IMR-90 (cell line): ENCODE data around the gene ADCK1. TPM values are rescaled to one million over a fixed set of nuclear protein-coding genes. Genes with fewer than 3 reads are reported as not detected.

Source experiments
- ATAC-seq: fragments of 200-7000 bp; cut with Tn5 transposase; 2 replicates; pipeline ENCODE4 v1.9.1; 2020; ENCODE audit warnings: low read depth, mild to moderate bottlenecking, moderate library complexity
- BruUV-seq: library from RNA; stranded (reverse); fragments of 400-500 nt; replicated peaks from 2 replicates; lab custom pipeline; 2021; lab: Mats Ljungman, UMichigan
- CTCF ChIA-PET: fragments of 300-600 bp; formaldehyde crosslinking; extraction: SDS; loops from one replicate; lab custom pipeline; 2021; ENCODE audit warnings: antibody characterized with exemption; lab: Yijun Ruan, JAX
- POLR2A ChIA-PET: fragments of 300-600 bp; sonication (Branson Sonifier 250); formaldehyde crosslinking; loops from one replicate; lab custom pipeline; 2022; ENCODE audit warnings: antibody characterized with exemption; ENCODE audit not compliant: unreplicated experiment; lab: Charles Lee
- DNase-seq: peaks from one replicate; pipeline ENCODE4 v3.0.0; 2013
- H2AFZ ChIP-seq: replicated peaks from 2 replicates; pipeline ENCODE3; 2013; ENCODE audit warnings: low read length, mild to moderate bottlenecking; ENCODE audit not compliant: poor library complexity
- H2AK5ac ChIP-seq: 2 replicates; pipeline ENCODE4 v1.6.1; 2013; ENCODE audit warnings: low read depth, low read length, inconsistent platforms
- H2AK9ac ChIP-seq: replicated peaks from 2 replicates; pipeline ENCODE3; 2013; ENCODE audit warnings: mild to moderate bottlenecking, low read depth, low read length, moderate library complexity; ENCODE audit not compliant: poor library complexity
- H2BK120ac ChIP-seq: 2 replicates; pipeline ENCODE4 v1.6.1; 2013; ENCODE audit warnings: low read depth, low read length, inconsistent platforms
- H2BK15ac ChIP-seq: 3 replicates; pipeline ENCODE4 v1.6.1; 2013; ENCODE audit warnings: low read depth, low read length, inconsistent platforms
- H2BK20ac ChIP-seq: 2 replicates; pipeline ENCODE4 v1.6.1; 2013; ENCODE audit warnings: low read depth, mild to moderate bottlenecking, inconsistent platforms, low read length, moderate library complexity
- H2BK5ac ChIP-seq: 2 replicates; pipeline ENCODE4 v1.6.1; 2013; ENCODE audit warnings: mild to moderate bottlenecking, low read depth, low read length, inconsistent platforms; ENCODE audit not compliant: poor library complexity, severe bottlenecking
- H3K14ac ChIP-seq: replicated peaks from 2 replicates; pipeline ENCODE4 v1.6.1; 2013; ENCODE audit warnings: low read depth, low read length, inconsistent platforms
- H3K18ac ChIP-seq: 2 replicates; pipeline ENCODE4 v1.6.1; 2013; ENCODE audit warnings: low read depth, low read length, control low read depth
- H3K23ac ChIP-seq: 2 replicates; pipeline ENCODE4 v1.6.1; 2013; ENCODE audit warnings: low read depth, low read length, inconsistent platforms
- H3K27ac ChIP-seq: 2 replicates; pipeline ENCODE4 v1.5.1; 2013; ENCODE audit warnings: mild to moderate bottlenecking, control low read depth, low read length; ENCODE audit not compliant: insufficient read depth
- H3K27me3 ChIP-seq: 2 replicates; pipeline ENCODE4 v1.6.1; 2013; ENCODE audit warnings: low read length; ENCODE audit not compliant: control insufficient read depth, insufficient read depth
- H3K36me3 ChIP-seq: 2 replicates; pipeline ENCODE4 v1.6.1; 2013; ENCODE audit warnings: low read length, mixed read lengths; ENCODE audit not compliant: control insufficient read depth, insufficient read depth
- H3K4ac ChIP-seq: 2 replicates; pipeline ENCODE4 v1.6.1; 2013; ENCODE audit warnings: low read depth, low read length, inconsistent platforms
- H3K4me1 ChIP-seq: 2 replicates; pipeline ENCODE4 v1.6.1; 2013; ENCODE audit warnings: low read length, mixed read lengths; ENCODE audit not compliant: control insufficient read depth, insufficient read depth
- H3K4me2 ChIP-seq: 2 replicates; pipeline ENCODE4 v1.6.1; 2013; ENCODE audit warnings: low read depth, mild to moderate bottlenecking, control low read depth, low read length, moderate library complexity
- H3K4me3 ChIP-seq: 2 replicates; pipeline ENCODE4 v1.5.1; 2013; ENCODE audit warnings: low read depth, mild to moderate bottlenecking, control low read depth, low read length, moderate library complexity; ENCODE audit not compliant: insufficient read depth
- H3K56ac ChIP-seq: 2 replicates; pipeline ENCODE4 v1.6.1; 2013; ENCODE audit warnings: low read length, inconsistent platforms; ENCODE audit not compliant: insufficient read depth; ENCODE audit errors: extremely low read depth
- H3K79me1 ChIP-seq, 2 experiments: 2 replicates each; pipeline ENCODE4 v1.6.1; 2013; ENCODE audit warnings: low read length in 2 of 2, inconsistent platforms in 1 of 2, low read depth in 1 of 2
- H3K9ac ChIP-seq: 2 replicates; pipeline ENCODE4 v1.6.1; 2013; ENCODE audit warnings: low read depth, low read length, control low read depth
- H3K9me1 ChIP-seq: 2 replicates; pipeline ENCODE4 v1.6.1; 2013; ENCODE audit warnings: low read length, inconsistent platforms; ENCODE audit not compliant: insufficient read depth
- H3K9me3 ChIP-seq: 2 replicates; pipeline ENCODE4 v1.6.1; 2013; ENCODE audit warnings: low read length; ENCODE audit not compliant: control insufficient read depth, insufficient read depth
- H4K20me1 ChIP-seq: 2 replicates; pipeline ENCODE4 v1.6.1; 2013; ENCODE audit warnings: low read length, inconsistent platforms; ENCODE audit not compliant: insufficient read depth
- H4K5ac ChIP-seq: 2 replicates; pipeline ENCODE4 v1.6.1; 2013; ENCODE audit warnings: mild to moderate bottlenecking, low read depth, low read length, control low read depth
- H4K8ac ChIP-seq, 2 experiments: 2 replicates each; pipeline ENCODE4 v1.6.1; 2013; ENCODE audit warnings: low read depth in 2 of 2, low read length in 2 of 2, control low read depth in 1 of 2, inconsistent platforms in 1 of 2
- H4K91ac ChIP-seq: 2 replicates; pipeline ENCODE4 v1.6.1; 2013; ENCODE audit warnings: low read depth, low read length, inconsistent platforms; ENCODE audit not compliant: insufficient read depth
- CEBPB ChIP-seq: IDR thresholded peaks from 2 replicates; pipeline ENCODE4 v1.6.1; 2012; ENCODE audit warnings: low read depth, low read length, improper control_type of control experiment
- MAZ ChIP-seq: IDR thresholded peaks from 2 replicates; pipeline ENCODE4 v1.6.1; 2012; ENCODE audit warnings: low read depth, mild to moderate bottlenecking, low read length, improper control_type of control experiment, moderate library complexity, borderline replicate concordance
- POLR2A ChIP-seq: IDR thresholded peaks from 2 replicates; pipeline ENCODE4 v1.6.1; 2012; ENCODE audit warnings: mild to moderate bottlenecking, low read depth, low read length
- SMC3 ChIP-seq: fragments of 150-350 bp; IDR thresholded peaks from 2 replicates; pipeline ENCODE4 v1.6.1; 2016; ENCODE audit warnings: low read depth, mild to moderate bottlenecking, antibody characterized with exemption, low read length, moderate library complexity
- WGBS, 2 experiments: methylation state at CpG; one replicate each; pipeline versions ENCODE4 v1.1.5 to v1.1.7; 2013; ENCODE audit warnings: missing lambda C conversion rate in 2 of 2; ENCODE audit not compliant: insufficient read length in 1 of 2; ENCODE audit errors: extremely low coverage in 2 of 2; 5-methylcytosine and 5-hydroxymethylcytosine counted together
- dilution Hi-C: fragments of 300-500 bp; cut with HindIII; formaldehyde crosslinking; loops from one replicate; pipeline ENCODE4 v1.14.3; 2018; ENCODE audit warnings: low sequenced_read_pairs; ENCODE audit not compliant: unreplicated experiment
- in situ Hi-C: fragments of 300-500 bp; cut with MboI; formaldehyde crosslinking; loops from 3 replicates; pipeline ENCODE4 v1.14.3; 2019; ENCODE audit warnings: low sequenced_read_pairs, inconsistent platforms, mixed read lengths
- intact Hi-C: fragments of 100-400 bp; cut with micrococcal nuclease; formaldehyde crosslinking; loops from 2 replicates; pipeline ENCODE4 v1.10.0; 2022
- polyA plus RNA-seq, 3 experiments: library from polyadenylated mRNA; depleted of rRNA; stranded (reverse); fragments of >200 nt; gene quantifications; 2 replicates each; pipeline ENCODE4 v1.2.3, GENCODE V29; 2012; ENCODE audit warnings: low replicate concordance in 1 of 3
- total RNA-seq: library from RNA; depleted of rRNA; stranded (reverse); fragments of >200 nt; gene quantifications from 2 replicates; pipeline ENCODE4 v1.2.3, GENCODE V29; 2012
- TF ChIP-seq, protein P1 (sequence below): conservative IDR thresholded peaks from 2 replicates; pipeline ENCODE4 v1.5.1; 2012; ENCODE audit warnings: mild to moderate bottlenecking, low read depth, low read length, improper control_type of control experiment
- TF ChIP-seq, protein P2 (sequence below): fragments of 150-350 bp; IDR thresholded peaks from 2 replicates; pipeline ENCODE4 v1.6.1; 2016; ENCODE audit warnings: low read depth, mild to moderate bottlenecking, low read length, moderate library complexity, borderline replicate concordance

Gene ADCK1
- total and polyA plus RNA-seq, 2 of the 4 experiments (the other 2 are of a cell fraction), result 1.6 to 4.6 TPM

DNA sequence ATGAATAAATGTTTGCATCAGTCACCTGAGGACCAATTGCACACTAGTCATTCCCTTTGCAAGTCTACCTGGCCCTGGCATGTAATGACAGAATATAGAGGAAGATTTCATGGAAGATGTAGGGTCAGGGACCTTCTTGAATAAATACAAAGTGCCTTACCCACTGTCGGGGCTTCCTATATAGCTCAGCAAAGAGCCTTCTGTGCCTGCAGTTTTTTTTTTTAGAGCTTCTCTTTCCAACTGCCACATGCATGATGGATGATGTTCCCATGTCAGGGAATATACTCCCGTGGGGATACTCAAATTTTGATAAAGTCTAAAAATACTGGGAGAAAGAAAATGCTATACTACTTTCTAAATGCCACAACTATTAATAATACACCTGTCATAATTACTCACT is 176.7 kb downstream of the ADCK1 start:
- Histone ChIP-seq H2BK5ac (no peak overlapping the region), H3K9me3 (no peaks in the 10 kb centered on the region; the same call in 1 of the 2 replicates), H3K4me1 (no peaks in the 10 kb centered on the region), H3K9me1 (no peaks in the 10 kb centered on the region), H2AFZ (no peak overlapping the region), H3K56ac (no peak overlapping the region), H2AK5ac (no peak overlapping the region), H3K14ac (no peak overlapping the region), H3K27me3 (peaks cover 2% of the 10 kb centered on the region; the same call in 1 of the 2 replicates), H3K4me2 (no peak overlapping the region), H2BK120ac (no peak overlapping the region), H3K36me3 (no peaks in the 10 kb centered on the region), H4K91ac (no peak overlapping the region), H3K9ac (no peak overlapping the region), H2BK15ac (no peak overlapping the region), H3K79me1 (no peaks in the 10 kb centered on the region), H3K27ac (no peak overlapping the region), H3K18ac (no peak overlapping the region), H2BK20ac (no peak overlapping the region), H4K8ac (no peak overlapping the region), H4K5ac (no peak overlapping the region), H3K23ac (no peak overlapping the region), H3K4ac (no peak overlapping the region), H4K20me1 (no peaks in the 10 kb centered on the region), H3K4me3 (no peak overlapping the region), H2AK9ac (no peak overlapping the region)
- no peak for ATAC-seq
- TF ChIP-seq SMC3, result no peak
- TF ChIP-seq POLR2A, result no peak
- no peak for TF ChIP-seq MAZ
- TF ChIP-seq CEBPB, result no peak
- TF ChIP-seq, protein P1, sequence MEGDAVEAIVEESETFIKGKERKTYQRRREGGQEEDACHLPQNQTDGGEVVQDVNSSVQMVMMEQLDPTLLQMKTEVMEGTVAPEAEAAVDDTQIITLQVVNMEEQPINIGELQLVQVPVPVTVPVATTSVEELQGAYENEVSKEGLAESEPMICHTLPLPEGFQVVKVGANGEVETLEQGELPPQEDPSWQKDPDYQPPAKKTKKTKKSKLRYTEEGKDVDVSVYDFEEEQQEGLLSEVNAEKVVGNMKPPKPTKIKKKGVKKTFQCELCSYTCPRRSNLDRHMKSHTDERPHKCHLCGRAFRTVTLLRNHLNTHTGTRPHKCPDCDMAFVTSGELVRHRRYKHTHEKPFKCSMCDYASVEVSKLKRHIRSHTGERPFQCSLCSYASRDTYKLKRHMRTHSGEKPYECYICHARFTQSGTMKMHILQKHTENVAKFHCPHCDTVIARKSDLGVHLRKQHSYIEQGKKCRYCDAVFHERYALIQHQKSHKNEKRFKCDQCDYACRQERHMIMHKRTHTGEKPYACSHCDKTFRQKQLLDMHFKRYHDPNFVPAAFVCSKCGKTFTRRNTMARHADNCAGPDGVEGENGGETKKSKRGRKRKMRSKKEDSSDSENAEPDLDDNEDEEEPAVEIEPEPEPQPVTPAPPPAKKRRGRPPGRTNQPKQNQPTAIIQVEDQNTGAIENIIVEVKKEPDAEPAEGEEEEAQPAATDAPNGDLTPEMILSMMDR, result no peak
- TF ChIP-seq, protein P2, sequence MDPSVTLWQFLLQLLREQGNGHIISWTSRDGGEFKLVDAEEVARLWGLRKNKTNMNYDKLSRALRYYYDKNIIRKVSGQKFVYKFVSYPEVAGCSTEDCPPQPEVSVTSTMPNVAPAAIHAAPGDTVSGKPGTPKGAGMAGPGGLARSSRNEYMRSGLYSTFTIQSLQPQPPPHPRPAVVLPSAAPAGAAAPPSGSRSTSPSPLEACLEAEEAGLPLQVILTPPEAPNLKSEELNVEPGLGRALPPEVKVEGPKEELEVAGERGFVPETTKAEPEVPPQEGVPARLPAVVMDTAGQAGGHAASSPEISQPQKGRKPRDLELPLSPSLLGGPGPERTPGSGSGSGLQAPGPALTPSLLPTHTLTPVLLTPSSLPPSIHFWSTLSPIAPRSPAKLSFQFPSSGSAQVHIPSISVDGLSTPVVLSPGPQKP, result no peak
- ChIA-PET CTCF (no interaction called here), POLR2A (no interaction called here)
- no TSS peak for BruUV-seq
- DNase-seq, result no peak
- in situ Hi-C loops, result no loop called here
- WGBS, 2 experiments, result no CpG with 5 or more reads among the region's 2 CpGs
- dilution Hi-C loops, result no loop called here
- intact Hi-C loops, result no loop called here
